GM13976 (cell line): ENCODE measurements around the gene TOX4.
"Not testable (repeated sequence)": the region's sequence is repeated elsewhere in the genome, so short reads cannot be mapped to it uniquely, and the experiment has no call there.

ENCODE experiments used
- DNase-seq: peaks from one replicate; pipeline ENCODE4 v3.0.0; 2012; ENCODE audit warnings: low spot score
- CTCF ChIP-seq: IDR thresholded peaks from 2 replicates; pipeline ENCODE4 v1.5.1; 2012; ENCODE audit warnings: borderline replicate concordance, mild to moderate bottlenecking; ENCODE audit not compliant: insufficient read depth; ENCODE audit errors: extremely low read depth, missing control alignments, control extremely low read depth
- in situ Hi-C: fragments of 300-500 bp; cut with MboI; formaldehyde crosslinking; loops from one replicate; pipeline ENCODE4 v1.12.0; 2022; ENCODE audit warnings: low sequenced_read_pairs, mixed read lengths, inconsistent platforms; ENCODE audit not compliant: unreplicated experiment

Gene TOX4

GRCh38 chr14:21543521-21543960 lies 66.5 kb downstream of the TOX4 start:
- no peak for DNase-seq
- in situ Hi-C loops: no loop called here
- no peak for TF ChIP-seq CTCF

GRCh38 chr14:21543963-21544362 lies 67.0 kb downstream of the TOX4 start:
- in situ Hi-C loops: no loop called here
- TF ChIP-seq CTCF: no peak
- no peak for DNase-seq

DNA sequence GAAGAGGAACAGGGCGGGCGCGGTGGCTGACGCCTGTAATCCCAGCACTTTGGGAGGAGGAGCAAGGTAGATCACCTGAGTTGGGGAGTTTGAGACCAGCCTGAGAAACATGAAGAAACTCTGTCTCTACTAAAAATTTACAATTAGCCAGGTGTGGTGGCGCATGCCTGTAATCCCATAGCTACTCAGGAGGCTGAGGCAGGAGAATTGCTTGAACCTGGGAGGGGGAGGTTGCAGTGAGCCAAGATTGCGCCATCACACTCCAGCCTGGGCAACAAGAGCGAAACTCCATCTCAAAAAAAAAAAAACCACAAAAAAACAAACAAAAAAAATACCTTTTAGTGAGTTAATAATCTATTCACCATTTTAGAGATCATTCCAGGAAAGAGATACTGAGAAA lies 67.6 kb downstream of the TOX4 start:
- in situ Hi-C loops, DNase-seq: not testable (repeated sequence)
